HepG2 (cell line): ENCODE measurements around the gene ZNF414. TPM values are rescaled to one million over a fixed set of nuclear protein-coding genes. Genes with fewer than 3 reads are reported as not detected.

Experiments used
- ATAC-seq: fragments of 200-7000 bp; cut with Tn5 transposase; 3 replicates; pipeline ENCODE4 v1.9.1; 2020; ENCODE audit warnings: mild to moderate bottlenecking, moderate library complexity
- BruUV-seq: library from RNA; stranded (reverse); fragments of 400-500 nt; replicated peaks from 2 replicates; lab custom pipeline; 2021; lab: Mats Ljungman, UMichigan
- CTCF ChIA-PET: fragments of 300-600 bp; formaldehyde crosslinking; extraction: SDS; loops from one replicate; lab custom pipeline; 2021; ENCODE audit warnings: low total read pairs, inconsistent platforms, low intra/inter-chr PET ratio; lab: Yijun Ruan, JAX
- POLR2A ChIA-PET: fragments of 350-600 bp; sonication (Branson Sonifier 250); formaldehyde crosslinking; loops from one replicate; lab custom pipeline; 2020; ENCODE audit warnings: antibody characterized with exemption, inconsistent platforms; lab: Yijun Ruan, JAX
- DNase-seq: peaks from one replicate; pipeline ENCODE4 v3.0.0-alpha.2; 2015; ENCODE audit warnings: low spot score
- FAIRE-seq: peaks from 3 replicates; lab custom pipeline; 2011; peaks lifted over from hg19 to GRCh38; lab: Jason Lieb, UNC
- H2AFZ ChIP-seq: one replicate; pipeline ENCODE4 v1.6.1; 2011; ENCODE audit warnings: low read length, inconsistent platforms
- H3K27ac ChIP-seq: fragments of 300-600 bp; 3 replicates; pipeline ENCODE4 v1.8.0; 2011; ENCODE audit warnings: mixed run types, mild to moderate bottlenecking, mixed read lengths, low read length, inconsistent platforms; ENCODE audit not compliant: insufficient read depth; ENCODE audit errors: extremely low read length
- H3K27me3 ChIP-seq, 2 experiments: fragments of 200-600 bp in 1 of 2; 2 replicates in 1 of 2; 3 replicates in 1 of 2; pipeline versions ENCODE4 v1.6.0 to v1.8.0; 2011; ENCODE audit warnings: low read length in 2 of 2, mild to moderate bottlenecking in 2 of 2, moderate library complexity in 2 of 2, inconsistent platforms in 1 of 2; ENCODE audit not compliant: insufficient read depth in 2 of 2, control insufficient read depth in 1 of 2
- H3K36me3 ChIP-seq, 2 experiments: fragments of 200-600 bp in 1 of 2; replicated peaks in 1 of 2; 2 replicates in 1 of 2; 3 replicates in 1 of 2; pipeline versions ENCODE4 v1.5.1 to v1.8.0; 2011; ENCODE audit warnings: low read length in 2 of 2, inconsistent platforms in 1 of 2; ENCODE audit not compliant: insufficient read depth in 2 of 2, control insufficient read depth in 1 of 2
- H3K4me1 ChIP-seq: 2 replicates; pipeline ENCODE4 v1.5.1; 2012; ENCODE audit warnings: low read length, inconsistent platforms; ENCODE audit not compliant: insufficient read depth
- H3K4me2 ChIP-seq: 2 replicates; pipeline ENCODE4 v1.6.0; 2011; ENCODE audit warnings: low read depth, low read length, inconsistent platforms
- H3K4me3 ChIP-seq, 3 experiments: fragments of 200-600 bp in 1 of 3; sonication (generic), shearing (Covaris generic) in 1 of 3; replicated peaks in 1 of 3; 2 replicates each; pipeline ENCODE4 v1.5.1; 2011 to 2016; ENCODE audit warnings: low read length in 3 of 3, inconsistent platforms in 2 of 3, low read depth in 2 of 3, mild to moderate bottlenecking in 2 of 3, control low read depth in 1 of 3, mixed read lengths in 1 of 3; ENCODE audit not compliant: insufficient read depth in 1 of 3
- H3K79me2 ChIP-seq: one replicate; pipeline ENCODE4 v1.6.1; 2011; ENCODE audit warnings: low read length, inconsistent platforms; ENCODE audit not compliant: insufficient read depth
- H3K9ac ChIP-seq: 2 replicates; pipeline ENCODE4 v1.6.0; 2011; ENCODE audit warnings: mild to moderate bottlenecking, low read depth, low read length, inconsistent platforms; ENCODE audit not compliant: insufficient read depth
- H3K9me3 ChIP-seq: 2 replicates; pipeline ENCODE4 v1.5.1; 2012; ENCODE audit warnings: mild to moderate bottlenecking, low read length
- H4K20me1 ChIP-seq: 2 replicates; pipeline ENCODE4 v1.6.0; 2011; ENCODE audit warnings: inconsistent platforms, mild to moderate bottlenecking, low read length, moderate library complexity; ENCODE audit not compliant: insufficient read depth
- SP140L ChIP-seq: sonication (generic); formaldehyde crosslinking; IDR thresholded peaks from 2 replicates; pipeline ENCODE4 v1.4.0; 2020; ENCODE audit warnings: missing genetic modification reagents, borderline replicate concordance
- SSRP1 ChIP-seq: IDR thresholded peaks from 2 replicates; pipeline ENCODE4 v1.6.1; 2016; ENCODE audit warnings: control low read depth
- ZNF891 ChIP-seq: sonication (generic); formaldehyde crosslinking; IDR thresholded peaks from 2 replicates; pipeline ENCODE4 v1.5.0; 2020; ENCODE audit warnings: mild to moderate bottlenecking, missing genetic modification reagents
- WGBS: methylation state at CpG from one replicate; pipeline ENCODE4 v1.1.6; 2017; ENCODE audit warnings: low lambda C conversion rate; 5-methylcytosine and 5-hydroxymethylcytosine counted together
- in situ Hi-C: cut with HindIII; loops from 2 replicates; pipeline ENCODE4 v1.10.0; 2017; ENCODE audit warnings: low pct_unique_long_range_greater_than_20kb; ENCODE audit not compliant: extremely low pct_ligation_motif_present
- intact Hi-C: fragments of 100-400 bp; cut with micrococcal nuclease; formaldehyde crosslinking; loops from one replicate; pipeline ENCODE4 v1.10.0; 2022; ENCODE audit not compliant: unreplicated experiment
- polyA plus RNA-seq, 8 experiments: library from polyadenylated mRNA; depleted of rRNA in 3 of 8; stranded (reverse) in 7 of 8; unstranded in 1 of 8; fragments of >200 nt; fragmentation: Illumina TruSeq in 4 of 8; extraction: Trizol in 4 of 8; gene quantifications; 2 replicates each; pipeline versions ENCODE4 v1.2.1 to v1.2.3, GENCODE V29; 2011 to 2016; ENCODE audit warnings: low read depth in 4 of 8, missing spikeins in 1 of 8, mixed read lengths in 1 of 8; ENCODE audit not compliant: insufficient read depth in 1 of 8
- total RNA-seq, 5 experiments: library from RNA; depleted of rRNA; stranded (reverse); fragments of >200 nt; fragmentation: Illumina TruSeq; extraction: Trizol; gene quantifications; 2 replicates each; pipeline ENCODE4 v1.2.3, GENCODE V29; 2016; ENCODE audit warnings: low read depth in 1 of 5
- TF ChIP-seq, protein P1 (sequence below): sonication (generic); formaldehyde crosslinking; IDR thresholded peaks from 2 replicates; pipeline ENCODE4 v1.4.0; 2020; ENCODE audit warnings: mild to moderate bottlenecking, missing genetic modification reagents
- TF ChIP-seq, protein P2 (sequence below): sonication (generic); formaldehyde crosslinking; IDR thresholded peaks from 2 replicates; pipeline ENCODE4 v1.5.0; 2020; ENCODE audit warnings: missing genetic modification reagents
- TF ChIP-seq, protein P3 (sequence below): sonication (generic); formaldehyde crosslinking; IDR thresholded peaks from 2 replicates; pipeline ENCODE4 v1.5.0; 2020; ENCODE audit warnings: missing genetic modification reagents
- TF ChIP-seq, protein P4 (sequence below): sonication (generic); formaldehyde crosslinking; IDR thresholded peaks from 2 replicates; pipeline ENCODE4 v1.5.0; 2020; ENCODE audit warnings: missing genetic modification reagents, mild to moderate bottlenecking, borderline replicate concordance

Gene ZNF414
- total and polyA plus RNA-seq, 2 of the 13 experiments (the other 11 are each of a cell fraction or from before 2014, with no cell fraction given), result 2.5 to 4.0 TPM

DNA sequence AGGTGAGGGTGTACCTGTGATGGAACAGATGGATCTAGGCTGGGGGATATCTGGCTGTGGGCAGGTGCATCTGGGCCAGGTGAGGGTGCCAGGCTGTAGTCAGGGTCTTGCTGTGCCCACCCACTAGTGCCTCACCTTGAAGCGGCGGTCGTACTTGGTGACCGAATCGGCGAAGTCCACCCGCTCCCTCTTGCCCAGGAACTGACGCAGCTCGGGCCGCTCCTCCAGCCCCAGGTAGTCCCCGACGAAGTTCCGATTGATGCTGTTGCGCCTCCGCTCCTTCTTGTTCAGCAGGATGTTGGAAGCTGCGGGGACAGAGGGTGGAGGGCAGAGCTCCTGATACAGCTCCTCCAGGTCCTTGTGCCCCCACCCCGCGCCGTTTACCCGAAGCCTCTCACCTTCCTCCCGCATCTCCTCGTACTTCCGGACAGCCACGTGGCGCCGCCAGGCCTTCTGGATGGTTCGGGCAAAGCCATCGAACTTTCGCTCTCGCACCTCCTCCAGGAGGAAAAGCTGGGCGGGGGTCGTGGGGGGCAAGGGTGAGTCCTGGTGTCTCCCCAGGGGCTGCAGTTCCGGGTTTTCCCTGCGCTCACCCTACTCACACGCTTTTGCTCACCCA lies 16.2 kb upstream of the ZNF414 start:
- no peak for DNase-seq
- POLR2A ChIA-PET, result no interaction called here
- no peaks in the 10 kb centered on the region for H3K27me3 ChIP-seq
- no peak for FAIRE-seq
- H4K20me1 ChIP-seq, result peaks cover 2% of the 10 kb centered on the region; the same call in 1 of the 2 replicates
- CTCF ChIA-PET, result no interaction called here
- H3K9me3 ChIP-seq, result no peaks in the 10 kb centered on the region
- no peaks in the 10 kb centered on the region for H3K36me3 ChIP-seq
- no peak overlapping the region for H3K4me3 ChIP-seq
- peaks cover 31% of the 10 kb centered on the region for H3K4me1 ChIP-seq
- no peak overlapping the region for H2AFZ ChIP-seq
- H3K27ac ChIP-seq, result no peak overlapping the region
- in situ Hi-C loops, result no loop called here
- 93% methylated on average over 35 of the region's 35 CpGs for WGBS
- no peak overlapping the region for H3K9ac ChIP-seq
- H3K4me2 ChIP-seq, result no peak overlapping the region
- ATAC-seq, result no peak
- intact Hi-C loops, result no loop called here
- H3K79me2 ChIP-seq, result no peaks in the 10 kb centered on the region
- TF ChIP-seq SSRP1 (no peak), SP140L (CRISPR knock-in tag) (no peak), ZNF891 (CRISPR knock-in tag) (no peak)
- TF ChIP-seq, protein P1, sequence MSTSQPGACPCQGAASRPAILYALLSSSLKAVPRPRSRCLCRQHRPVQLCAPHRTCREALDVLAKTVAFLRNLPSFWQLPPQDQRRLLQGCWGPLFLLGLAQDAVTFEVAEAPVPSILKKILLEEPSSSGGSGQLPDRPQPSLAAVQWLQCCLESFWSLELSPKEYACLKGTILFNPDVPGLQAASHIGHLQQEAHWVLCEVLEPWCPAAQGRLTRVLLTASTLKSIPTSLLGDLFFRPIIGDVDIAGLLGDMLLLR, result no peak
- TF ChIP-seq, protein P2, sequence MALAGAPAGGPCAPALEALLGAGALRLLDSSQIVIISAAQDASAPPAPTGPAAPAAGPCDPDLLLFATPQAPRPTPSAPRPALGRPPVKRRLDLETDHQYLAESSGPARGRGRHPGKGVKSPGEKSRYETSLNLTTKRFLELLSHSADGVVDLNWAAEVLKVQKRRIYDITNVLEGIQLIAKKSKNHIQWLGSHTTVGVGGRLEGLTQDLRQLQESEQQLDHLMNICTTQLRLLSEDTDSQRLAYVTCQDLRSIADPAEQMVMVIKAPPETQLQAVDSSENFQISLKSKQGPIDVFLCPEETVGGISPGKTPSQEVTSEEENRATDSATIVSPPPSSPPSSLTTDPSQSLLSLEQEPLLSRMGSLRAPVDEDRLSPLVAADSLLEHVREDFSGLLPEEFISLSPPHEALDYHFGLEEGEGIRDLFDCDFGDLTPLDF (CRISPR knock-in tag), result no peak
- TF ChIP-seq, protein P3, sequence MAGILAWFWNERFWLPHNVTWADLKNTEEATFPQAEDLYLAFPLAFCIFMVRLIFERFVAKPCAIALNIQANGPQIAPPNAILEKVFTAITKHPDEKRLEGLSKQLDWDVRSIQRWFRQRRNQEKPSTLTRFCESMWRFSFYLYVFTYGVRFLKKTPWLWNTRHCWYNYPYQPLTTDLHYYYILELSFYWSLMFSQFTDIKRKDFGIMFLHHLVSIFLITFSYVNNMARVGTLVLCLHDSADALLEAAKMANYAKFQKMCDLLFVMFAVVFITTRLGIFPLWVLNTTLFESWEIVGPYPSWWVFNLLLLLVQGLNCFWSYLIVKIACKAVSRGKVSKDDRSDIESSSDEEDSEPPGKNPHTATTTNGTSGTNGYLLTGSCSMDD (CRISPR knock-in tag), result no peak
- TF ChIP-seq, protein P4, sequence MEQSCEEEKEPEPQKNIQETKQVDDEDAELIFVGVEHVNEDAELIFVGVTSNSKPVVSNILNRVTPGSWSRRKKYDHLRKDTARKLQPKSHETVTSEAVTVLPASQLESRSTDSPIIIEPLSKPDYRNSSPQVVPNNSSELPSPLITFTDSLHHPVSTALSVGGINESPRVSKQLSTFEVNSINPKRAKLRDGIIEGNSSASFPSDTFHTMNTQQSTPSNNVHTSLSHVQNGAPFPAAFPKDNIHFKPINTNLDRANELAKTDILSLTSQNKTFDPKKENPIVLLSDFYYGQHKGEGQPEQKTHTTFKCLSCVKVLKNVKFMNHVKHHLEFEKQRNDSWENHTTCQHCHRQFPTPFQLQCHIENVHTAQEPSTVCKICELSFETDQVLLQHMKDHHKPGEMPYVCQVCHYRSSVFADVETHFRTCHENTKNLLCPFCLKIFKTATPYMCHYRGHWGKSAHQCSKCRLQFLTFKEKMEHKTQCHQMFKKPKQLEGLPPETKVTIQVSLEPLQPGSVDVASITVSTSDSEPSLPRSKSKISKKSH (CRISPR knock-in tag), result no peak
- BruUV-seq, result no TSS peak
